Bronchial epithelial cell (primary cell): ENCODE data around the gene DLGAP1. TPM values are rescaled to one million over a fixed set of nuclear protein-coding genes. Genes with fewer than 3 reads are reported as not detected.

ENCODE experiments used
- DNase-seq: peaks from one replicate; pipeline ENCODE4 v3.0.0-alpha.2; 2010; ENCODE audit warnings: low read depth
- FAIRE-seq: peaks from 2 replicates; lab custom pipeline; 2011; peaks lifted over from hg19 to GRCh38; lab: Jason Lieb, UNC
- H3K27me3 ChIP-seq: 2 replicates; pipeline ENCODE4 v1.5.1; 2011; ENCODE audit warnings: low read length; ENCODE audit not compliant: control insufficient read depth, insufficient read depth
- H3K36me3 ChIP-seq: 2 replicates; pipeline ENCODE4 v1.5.1; 2011; ENCODE audit warnings: low read length; ENCODE audit not compliant: control insufficient read depth, insufficient read depth
- H3K4me3 ChIP-seq: 2 replicates; pipeline ENCODE4 v1.5.1; 2011; ENCODE audit warnings: mild to moderate bottlenecking, low read depth, low read length, control low read depth
- total RNA-seq: library from RNA; depleted of rRNA; stranded (reverse); fragments of >200 nt; gene quantifications from 2 replicates; pipeline ENCODE4 v1.2.1, GENCODE V29; 2014
- TF ChIP-seq, protein P1 (sequence below): IDR thresholded peaks from 2 replicates; pipeline ENCODE4 v1.5.1; 2011; ENCODE audit warnings: mild to moderate bottlenecking, moderate library complexity, low read length, control low read depth, inconsistent platforms; ENCODE audit not compliant: insufficient read depth, severe bottlenecking

The DLGAP1 gene
- total RNA-seq, 1 donor from 2014 or later = not detected

GRCh38 chr18:3529601-3530000, 925.5 kb downstream of the DLGAP1 start:
- H3K4me3 ChIP-seq = no peak overlapping the region
- no peak for DNase-seq
- FAIRE-seq = no peak
- TF ChIP-seq, protein P1, sequence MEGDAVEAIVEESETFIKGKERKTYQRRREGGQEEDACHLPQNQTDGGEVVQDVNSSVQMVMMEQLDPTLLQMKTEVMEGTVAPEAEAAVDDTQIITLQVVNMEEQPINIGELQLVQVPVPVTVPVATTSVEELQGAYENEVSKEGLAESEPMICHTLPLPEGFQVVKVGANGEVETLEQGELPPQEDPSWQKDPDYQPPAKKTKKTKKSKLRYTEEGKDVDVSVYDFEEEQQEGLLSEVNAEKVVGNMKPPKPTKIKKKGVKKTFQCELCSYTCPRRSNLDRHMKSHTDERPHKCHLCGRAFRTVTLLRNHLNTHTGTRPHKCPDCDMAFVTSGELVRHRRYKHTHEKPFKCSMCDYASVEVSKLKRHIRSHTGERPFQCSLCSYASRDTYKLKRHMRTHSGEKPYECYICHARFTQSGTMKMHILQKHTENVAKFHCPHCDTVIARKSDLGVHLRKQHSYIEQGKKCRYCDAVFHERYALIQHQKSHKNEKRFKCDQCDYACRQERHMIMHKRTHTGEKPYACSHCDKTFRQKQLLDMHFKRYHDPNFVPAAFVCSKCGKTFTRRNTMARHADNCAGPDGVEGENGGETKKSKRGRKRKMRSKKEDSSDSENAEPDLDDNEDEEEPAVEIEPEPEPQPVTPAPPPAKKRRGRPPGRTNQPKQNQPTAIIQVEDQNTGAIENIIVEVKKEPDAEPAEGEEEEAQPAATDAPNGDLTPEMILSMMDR = no peak
- no peaks in the 10 kb centered on the region for H3K27me3 ChIP-seq
- no peaks in the 10 kb centered on the region for H3K36me3 ChIP-seq

DNA sequence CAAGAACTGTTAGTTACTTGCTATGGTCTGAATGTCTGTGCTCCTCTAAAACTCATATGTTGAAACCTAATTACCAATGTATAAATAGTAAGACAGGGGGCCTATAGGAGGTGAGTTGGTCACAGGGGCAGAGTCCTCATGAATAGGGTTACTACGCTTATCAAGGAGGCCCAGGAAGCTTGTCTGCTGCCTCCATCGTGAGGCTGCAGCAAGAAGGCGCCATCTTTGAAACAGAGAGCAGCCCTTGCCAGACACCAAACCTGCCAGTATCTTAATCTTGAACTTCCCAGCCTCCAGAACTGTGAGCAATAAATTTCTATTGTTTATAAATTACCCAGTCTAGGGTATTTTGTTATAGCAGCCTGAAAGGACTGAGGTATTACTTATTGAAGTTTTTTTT, 926.0 kb downstream of the DLGAP1 start:
- Histone ChIP-seq H3K36me3 (no peaks in the 10 kb centered on the region), H3K27me3 (no peaks in the 10 kb centered on the region), H3K4me3 (no peak overlapping the region)
- DNase-seq = no peak
- no peak for FAIRE-seq
- TF ChIP-seq, protein P1 = no peak

- FAIRE-seq (peak; percentile 36), DNase-seq (no peak)
- TF ChIP-seq, protein P1 = no peak
Observed at GRCh38 chr18:3528231-3528630, 926.9 kb downstream of the DLGAP1 start.

DNA sequence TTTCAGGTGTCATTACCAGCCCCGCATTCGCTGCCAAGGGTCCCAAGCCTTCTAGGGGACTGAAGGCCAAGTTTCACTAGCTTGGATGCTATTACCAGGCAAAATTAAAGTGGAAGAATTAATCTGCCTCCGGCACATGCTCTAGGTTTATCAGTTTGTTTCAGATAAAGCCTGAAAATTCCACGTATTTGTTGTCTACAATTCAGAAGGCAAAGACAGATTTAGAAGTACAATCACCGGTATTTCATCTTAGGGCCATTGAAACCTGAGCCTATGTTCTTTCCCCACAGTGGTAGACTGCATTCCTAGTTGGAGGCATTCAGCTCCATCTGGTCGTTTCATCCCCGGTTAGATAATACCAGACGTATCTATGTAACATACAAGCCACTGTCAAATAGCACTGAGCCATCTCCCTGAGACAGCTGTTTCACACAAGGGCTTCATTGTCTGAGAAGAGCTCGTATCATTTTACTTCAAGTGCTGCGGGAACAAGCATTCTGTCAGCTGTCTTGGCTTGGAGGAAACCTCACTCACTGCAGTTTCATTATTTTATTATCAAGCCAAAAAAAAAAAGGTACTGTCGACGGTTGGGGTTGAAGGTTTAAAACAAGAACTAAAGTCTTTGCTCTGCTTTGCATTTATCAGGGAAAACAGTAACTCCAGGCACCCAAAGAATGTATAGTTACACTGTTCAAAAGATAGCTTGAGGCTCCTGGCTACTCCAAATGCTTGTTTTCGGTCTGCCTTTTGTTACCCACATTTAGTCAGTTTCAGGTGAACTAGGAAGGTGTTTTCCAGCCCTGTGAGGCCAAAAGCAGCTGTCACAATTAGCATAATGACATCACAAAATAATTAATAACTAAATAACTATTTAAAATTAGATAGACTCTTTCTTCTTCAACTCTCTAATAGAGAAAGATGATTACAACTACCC, 928.4 kb downstream of the DLGAP1 start:
- Histone ChIP-seq H3K4me3 (no peak overlapping the region), H3K27me3 (no peaks in the 10 kb centered on the region), H3K36me3 (no peaks in the 10 kb centered on the region)
- DNase-seq (peak; percentile 16), FAIRE-seq (no peak)
- TF ChIP-seq, protein P1 = no peak

More at GRCh38 chr18:3528231-3528630, 926.9 kb downstream of the DLGAP1 start:
- Histone ChIP-seq H3K27me3 (no peaks in the 10 kb centered on the region), H3K36me3 (no peaks in the 10 kb centered on the region), H3K4me3 (no peak overlapping the region)

DNA sequence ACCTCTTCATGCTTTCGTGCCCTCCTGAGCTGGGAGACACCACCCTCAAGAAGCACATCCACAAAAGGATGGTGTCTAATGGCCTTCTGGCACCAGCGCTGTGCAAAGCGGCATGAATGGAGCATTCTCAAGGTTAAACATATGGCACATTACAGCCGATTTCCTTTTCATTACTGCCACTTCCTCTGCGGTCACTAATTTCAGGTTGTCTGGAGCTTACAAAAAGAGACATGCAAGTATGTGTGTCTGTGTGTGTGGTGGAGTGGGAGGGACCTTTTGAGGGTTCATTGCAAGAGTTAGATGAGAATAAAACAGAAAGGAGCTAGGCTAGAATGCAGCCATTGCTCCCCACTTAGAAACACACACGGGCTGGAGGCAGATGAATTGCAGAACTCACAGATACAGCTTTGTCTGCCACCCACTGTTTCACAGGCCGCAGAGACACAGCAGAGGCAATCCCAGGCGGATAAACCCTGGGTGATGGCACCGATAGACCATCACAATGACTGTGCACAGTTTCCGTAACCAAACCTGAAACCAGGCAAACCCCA, 929.2 kb downstream of the DLGAP1 start:
- Histone ChIP-seq H3K27me3 (no peaks in the 10 kb centered on the region), H3K4me3 (no peak overlapping the region), H3K36me3 (no peaks in the 10 kb centered on the region)
- TF ChIP-seq, protein P1 = no peak
- no peak for DNase-seq
- no peak for FAIRE-seq
